Measurements from ENCODE around the gene UNCX.
A peak's percentile ranks its signal among the peaks of the same experiment; 100 is the strongest.

Gene UNCX

DNA sequence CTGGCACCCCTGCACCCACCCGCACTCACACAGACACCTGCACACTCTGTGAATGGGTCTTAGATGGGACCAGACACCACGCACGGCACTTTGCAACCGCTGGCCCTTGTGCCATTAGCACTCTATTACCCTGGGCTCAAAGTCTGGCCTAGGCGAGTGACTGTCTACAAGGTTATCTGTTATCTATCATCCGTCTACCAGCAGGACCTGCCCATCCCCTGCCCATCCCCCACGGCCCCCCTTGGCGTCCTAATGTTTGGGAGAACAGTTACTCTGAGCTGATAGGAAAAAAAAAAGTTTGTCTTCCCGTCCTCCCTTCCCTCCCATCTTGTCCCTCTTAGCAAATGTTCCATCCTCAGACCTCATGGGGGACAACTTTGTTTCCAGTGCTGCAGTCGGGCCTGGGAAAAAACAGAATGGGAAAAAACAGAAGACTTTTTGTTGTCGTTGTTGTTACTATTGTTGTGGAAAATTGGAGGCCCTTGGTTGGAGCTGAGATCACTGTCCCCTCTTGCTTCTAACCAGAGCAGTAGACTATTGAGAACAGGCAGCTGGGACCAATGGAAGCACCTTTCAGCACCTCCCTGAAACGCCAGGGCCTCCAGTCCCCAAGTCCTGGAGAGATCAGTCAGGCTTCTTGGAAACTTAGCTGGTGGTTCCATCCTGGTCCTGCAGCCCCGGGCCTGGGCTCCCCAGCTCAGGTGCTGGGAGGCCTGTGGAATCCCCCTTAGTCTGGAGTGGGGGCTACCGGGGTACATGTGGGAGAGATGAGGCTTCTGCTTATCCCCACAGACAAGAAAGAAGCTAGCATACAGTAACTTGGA, 12.2 kb downstream of the UNCX start:
- DNase-seq = no peak

DNA sequence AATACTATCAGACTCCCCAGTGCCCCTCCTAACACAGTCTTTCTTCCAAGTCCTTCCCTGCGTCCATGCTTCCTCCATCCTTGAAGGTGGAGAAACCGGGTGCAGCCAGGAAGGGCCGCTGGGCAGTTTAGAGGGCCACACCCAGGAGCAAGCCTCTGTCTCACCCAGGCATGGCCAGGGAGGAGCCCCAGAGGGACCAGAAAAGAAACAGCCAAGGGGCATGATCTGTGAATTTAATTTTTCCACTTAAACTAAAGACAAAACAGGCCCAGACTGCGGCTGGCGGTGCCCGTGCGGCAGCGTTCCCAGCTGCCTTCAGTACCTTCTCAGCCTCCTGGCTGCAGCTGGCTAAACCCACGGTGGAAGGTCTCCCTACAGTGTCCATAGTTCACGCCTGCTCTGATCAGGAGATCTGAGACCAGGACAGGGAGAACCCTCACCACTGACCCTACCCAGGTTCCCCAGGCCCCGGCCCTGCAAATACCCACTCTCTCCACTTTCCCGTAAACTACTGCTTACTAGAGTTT, 12.9 kb downstream of the UNCX start:
- DNase-seq = no peak

DNA sequence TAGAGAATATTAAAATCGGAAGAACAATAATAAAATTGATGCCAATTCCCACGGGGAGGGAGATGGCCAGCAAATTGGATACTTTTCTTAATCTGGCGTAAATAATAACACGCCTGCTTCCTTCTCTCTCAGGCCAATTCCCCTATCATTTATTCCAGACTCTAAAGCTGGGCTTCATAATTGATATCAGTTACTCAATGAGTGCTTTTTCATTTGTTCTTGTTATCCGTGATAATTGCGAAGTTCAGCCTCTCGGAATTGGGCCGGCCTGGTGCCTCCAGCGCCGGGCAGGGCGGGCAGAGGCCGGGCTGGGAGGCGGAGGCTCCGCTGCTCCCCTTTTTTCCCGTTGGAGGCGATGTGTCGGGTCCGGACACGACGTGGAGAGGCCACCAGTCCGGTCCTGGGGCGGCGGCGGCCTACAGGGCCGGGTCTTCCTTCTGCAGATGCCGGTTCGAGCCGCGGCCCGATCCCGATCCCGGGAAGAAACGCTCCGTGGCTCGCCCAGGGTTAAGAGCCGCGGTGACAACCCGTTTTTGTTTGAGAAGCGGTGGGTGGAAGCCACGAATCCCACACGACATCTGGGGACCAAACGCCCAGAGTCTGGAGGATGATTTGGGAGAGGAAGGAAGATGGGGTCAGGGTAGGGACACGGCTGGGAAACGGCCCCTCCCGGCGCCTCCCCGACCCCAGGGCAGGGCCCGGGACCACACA, 13.6 kb downstream of the UNCX start:
- DNase-seq = no peak

DNA sequence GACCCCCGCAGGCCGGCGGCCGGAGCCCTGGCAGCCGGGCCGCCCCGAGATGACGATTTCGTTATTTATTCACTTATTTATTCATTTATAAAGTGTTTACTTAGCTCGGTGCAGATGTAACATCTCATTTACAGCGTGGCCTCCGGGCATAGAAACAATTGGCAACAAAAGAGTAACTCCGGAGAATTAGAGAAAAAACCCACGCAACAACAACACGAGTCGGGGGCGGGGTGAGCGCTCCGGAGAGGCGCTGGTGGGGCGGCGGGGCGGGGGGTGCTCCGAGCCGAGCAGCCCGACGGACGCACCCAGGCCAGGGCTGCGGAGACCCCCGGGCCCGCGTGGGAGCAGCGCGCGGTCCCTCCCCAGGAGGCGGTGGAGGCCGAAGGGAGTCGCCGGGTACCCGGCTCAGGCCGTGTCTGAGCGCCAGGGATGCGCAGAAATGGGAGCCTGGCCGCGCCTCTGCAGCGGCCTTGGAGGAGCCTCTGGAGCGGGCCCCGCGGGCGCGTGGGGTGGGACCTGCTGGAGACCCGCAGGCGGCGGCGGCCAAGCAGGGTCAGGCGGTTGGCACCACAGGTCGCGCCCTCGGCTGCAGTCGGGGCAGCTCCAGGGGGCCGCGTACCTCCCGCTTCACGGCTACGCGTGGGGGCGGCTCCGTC, 14.3 kb downstream of the UNCX start:
- no peak for DNase-seq

DNA sequence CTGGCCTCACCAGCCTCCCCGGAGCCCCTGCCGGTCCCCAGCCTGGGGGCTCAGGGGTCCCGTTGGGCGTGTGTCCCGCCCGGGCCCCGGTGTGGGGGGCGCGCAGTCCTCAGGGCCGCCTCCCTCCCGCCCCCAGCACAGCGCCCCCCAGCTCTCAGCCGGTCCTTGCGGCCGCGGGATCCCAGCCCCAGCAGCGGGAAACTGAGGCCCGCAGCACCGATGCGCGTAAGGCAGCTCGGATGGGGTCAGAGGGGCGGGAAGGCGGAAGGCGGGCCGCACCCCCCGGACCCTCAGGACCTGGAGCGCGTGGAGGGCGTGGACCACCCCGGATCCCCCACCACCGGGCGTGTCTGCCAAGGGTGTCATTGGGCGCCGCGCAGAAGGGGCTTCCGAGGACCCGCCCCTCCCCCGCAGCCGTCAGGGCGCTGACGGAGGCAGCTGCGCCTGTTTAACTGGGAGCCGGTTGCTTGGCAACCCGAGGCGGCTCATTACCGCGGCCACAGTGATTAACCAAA, 14.9 kb downstream of the UNCX start:
- DNase-seq = no peak

DNA sequence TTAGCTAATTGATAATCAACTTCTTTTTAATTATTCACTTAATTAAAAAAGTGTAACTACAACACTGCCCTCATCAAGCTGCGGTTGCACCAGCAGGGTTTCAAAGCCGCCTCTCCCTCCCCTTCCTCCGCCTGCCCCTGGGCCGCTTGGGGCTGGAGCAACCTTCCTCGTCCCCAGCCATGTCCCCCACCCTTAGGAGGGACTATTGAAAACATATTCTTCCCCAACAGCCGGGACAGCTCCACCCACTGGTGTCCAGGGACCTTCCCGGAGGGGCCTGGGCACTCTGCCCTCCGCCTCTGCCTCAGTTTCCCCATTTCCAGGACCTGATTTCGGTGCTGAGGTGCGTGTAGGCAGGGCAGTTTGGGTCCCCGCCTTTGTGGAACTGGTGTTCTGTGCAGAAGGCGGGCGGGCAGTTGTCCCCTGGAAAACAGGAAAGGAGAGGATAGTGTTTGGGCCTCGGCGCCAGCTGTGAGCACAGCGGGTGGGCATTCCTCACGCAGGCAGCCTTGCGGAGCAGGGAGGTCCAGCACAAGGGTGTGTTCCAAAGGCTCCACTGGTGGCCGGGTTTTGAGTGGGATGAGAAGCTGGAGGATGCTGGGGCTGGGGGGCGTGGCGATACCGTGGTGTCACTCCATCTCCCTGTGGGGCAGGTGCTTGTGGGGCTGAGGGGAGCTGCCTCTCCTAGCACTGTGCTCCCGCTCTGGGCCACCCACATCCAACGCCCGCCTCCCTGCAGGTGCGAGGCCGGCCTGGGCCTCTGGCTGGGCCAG, 15.7 kb downstream of the UNCX start:
- DNase-seq = no peak

DNA sequence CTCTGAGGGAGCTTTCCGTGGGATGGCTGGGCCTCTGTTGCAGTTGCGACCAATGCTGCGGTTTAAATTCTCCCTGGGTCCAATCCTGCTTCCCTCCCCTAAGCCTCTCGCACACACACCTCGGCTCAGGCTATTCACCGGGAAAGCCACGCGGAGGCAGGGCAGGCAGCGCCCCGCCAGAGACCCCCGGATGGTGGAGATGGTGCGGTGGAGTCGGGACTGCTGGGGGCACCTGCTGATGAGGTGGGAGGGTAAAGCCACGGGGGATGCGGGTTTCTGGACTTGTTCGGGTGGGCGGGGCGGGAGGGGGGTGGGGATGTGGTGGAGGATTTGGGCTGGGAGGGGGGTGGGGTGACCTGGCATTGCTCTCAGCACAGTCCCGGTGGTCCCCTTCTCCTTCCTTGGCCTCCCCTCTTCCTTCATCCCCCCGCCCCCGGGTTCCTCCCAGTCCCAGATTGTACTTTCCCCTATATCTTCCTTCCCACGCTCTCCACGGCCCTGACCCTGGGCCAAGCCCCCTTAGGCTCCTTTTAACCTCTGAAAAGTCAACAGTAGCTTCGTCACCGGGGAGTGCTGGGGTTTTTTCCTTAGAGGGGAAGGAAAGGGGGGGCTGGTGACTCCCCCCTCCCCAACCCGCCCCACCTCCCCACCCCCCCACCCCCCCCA, 16.4 kb downstream of the UNCX start:
- DNase-seq = no peak

DNA sequence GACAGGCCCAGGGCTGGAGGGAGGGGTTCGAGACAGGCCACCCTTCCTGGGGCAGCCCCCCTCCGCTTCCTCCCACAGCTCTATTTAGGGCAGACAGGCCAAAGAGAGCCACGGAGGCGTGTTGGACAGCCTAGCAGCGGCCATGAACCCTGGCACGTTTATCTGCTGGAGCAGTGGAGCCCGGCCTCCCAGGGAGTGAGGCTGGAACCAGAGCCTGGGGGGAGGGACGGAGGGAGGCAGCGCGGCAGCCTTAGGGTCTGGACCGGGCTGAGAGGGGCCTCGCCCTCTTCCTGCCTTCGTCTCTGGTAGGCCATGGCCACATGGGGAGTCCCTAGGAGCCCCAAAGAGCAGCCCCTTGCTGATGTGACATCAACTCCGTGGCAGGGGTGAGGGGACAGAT, 17.1 kb downstream of the UNCX start:
- no peak for DNase-seq

DNA sequence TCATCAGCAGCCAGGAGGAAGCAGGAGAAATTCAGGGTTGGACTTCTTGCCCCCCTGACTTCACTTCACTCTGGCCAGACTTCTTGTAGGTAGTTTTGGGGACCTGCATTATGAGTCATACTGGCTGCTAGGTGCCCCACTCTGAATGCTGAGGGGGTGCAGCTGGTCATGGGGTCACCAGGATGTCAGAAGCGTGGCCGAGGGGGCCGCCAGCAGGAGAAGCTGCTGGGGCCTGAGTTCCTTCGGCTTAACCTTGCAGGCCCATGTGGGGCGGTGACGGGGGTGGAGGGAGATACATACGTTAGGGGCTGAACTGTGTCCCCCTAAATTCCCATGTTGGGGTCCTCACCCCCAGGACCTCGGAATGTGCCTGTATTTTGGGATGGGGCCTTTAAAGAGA, 18.2 kb downstream of the UNCX start:
- no peak for DNase-seq

DNA sequence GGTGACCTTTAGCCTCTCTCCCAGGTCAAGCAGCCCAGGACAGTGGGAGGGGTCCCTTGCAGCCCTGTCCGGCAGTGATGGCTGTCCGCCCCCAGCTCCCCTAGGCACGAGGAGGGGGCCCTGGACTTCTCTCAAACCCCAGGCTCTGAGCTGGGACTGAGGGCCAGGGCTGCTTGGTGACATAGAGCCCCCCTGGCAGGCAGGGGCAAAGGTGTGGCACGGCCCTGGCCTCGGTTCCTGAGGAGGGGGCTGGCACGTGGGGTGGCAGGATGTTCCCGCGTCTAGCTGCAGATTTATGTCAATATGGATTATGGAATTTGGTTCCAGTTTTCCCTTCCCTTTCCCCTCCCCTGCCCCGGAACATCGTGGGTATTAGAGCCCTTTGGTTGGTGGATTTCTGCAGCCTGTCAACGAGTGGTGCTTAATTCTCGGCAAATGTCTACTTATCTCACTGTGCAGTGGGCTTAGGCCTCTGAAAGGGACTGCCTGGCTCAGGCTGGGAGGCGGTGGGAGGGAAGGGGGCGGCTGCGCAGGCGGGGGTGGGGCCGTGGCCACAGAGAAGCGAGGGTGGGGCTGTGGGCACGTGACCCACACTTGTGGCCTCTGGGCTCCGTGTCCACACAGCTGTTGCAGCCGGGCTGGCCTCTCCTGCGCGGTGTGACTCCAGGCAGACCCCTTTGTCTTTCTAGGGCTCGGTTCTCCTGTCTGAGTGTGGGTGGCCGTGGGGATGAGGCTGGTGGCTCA, 19.3 kb downstream of the UNCX start:
- DNase-seq = peak; percentile 17

DNA sequence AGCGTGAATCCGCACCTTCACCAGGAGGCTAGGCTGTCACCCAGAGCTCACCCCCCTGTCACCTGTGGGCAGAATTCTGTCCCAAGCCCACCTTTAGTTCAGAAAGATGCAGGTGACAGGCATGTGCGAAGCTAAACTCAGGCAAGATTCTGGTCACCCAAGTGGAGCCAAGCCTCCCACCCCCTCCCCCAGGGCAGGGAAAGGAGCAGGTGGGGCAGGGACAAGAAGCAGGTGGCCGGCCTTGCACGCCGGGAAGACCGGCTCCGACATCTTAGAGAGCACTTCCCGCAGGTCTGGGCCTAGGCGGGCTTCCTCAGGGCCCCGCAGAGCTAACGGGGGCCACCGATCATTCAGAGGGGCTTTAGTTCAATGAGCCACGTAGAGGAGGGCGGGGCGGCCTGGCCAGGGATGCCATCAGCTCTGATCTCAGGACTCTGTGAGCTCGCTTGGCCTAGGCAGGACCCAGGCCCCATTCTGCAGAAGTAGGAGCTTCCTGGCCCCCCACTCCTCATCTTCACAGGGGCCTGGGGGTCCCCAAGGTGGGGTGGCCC, 19.9 kb downstream of the UNCX start:
- no peak for DNase-seq

DNA sequence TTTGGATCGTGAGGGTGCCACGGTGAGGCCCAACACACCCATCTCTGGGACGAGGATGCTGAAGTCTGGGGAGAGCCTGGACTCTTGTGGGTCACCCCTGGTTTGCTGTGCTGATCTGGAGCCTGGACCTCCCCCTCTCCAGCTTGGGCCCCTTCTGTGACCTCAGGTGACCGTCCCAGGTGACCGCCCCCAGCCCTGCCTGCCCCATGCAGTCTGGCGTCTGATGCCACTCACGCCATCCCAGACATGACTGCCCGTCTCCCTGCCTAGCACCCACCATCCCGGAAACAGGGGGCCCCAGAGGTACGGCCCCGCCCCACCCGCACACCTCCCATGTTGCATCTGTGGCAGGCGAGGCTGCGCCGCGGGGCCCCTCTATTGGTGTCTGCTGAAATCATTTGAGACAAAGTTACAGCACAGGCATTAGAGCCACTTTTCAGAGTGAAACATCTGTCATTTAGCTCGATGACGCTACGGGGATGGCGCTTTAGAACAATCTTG, 21.1 kb downstream of the UNCX start:
- DNase-seq = no peak

DNA sequence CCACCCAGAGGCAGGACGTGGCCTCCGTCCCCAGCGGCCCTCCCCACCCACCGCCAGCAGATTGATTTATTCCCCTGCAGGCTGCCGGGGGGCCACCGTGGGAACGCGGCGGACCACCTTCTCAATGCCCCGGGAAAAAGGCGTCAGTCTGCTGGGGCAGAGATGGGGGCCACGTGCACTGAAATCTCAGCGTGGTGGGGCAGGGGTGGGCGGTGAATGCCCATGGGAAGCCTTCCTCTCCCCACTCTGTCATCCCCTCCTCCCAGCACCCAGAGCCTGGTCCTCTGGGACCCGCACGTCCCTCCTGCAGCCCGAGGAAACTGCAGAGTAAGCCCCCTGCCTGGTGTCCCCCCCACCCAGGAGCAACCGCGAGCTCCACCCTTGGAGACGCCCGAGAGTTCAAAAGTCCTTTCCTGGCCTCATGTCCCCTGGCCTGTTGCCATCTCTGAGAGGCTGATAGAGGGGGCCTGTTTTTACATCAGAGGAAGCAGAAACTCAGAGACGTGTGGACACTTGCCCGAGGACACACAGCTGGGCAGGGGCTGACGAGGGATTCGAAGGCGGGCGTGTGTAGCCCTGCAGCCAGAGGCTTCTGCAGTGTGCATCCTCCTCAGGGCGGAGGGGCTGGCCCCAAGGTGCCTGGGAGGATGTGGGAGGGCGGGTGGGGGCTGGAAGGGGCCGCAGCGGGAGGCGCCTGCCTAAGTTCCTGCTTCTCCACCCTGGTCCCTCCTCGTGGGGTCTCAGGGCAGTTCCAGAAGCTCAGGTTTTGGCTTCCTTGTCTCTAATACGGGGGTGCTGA, 21.8 kb downstream of the UNCX start:
- DNase-seq = no peak

DNA sequence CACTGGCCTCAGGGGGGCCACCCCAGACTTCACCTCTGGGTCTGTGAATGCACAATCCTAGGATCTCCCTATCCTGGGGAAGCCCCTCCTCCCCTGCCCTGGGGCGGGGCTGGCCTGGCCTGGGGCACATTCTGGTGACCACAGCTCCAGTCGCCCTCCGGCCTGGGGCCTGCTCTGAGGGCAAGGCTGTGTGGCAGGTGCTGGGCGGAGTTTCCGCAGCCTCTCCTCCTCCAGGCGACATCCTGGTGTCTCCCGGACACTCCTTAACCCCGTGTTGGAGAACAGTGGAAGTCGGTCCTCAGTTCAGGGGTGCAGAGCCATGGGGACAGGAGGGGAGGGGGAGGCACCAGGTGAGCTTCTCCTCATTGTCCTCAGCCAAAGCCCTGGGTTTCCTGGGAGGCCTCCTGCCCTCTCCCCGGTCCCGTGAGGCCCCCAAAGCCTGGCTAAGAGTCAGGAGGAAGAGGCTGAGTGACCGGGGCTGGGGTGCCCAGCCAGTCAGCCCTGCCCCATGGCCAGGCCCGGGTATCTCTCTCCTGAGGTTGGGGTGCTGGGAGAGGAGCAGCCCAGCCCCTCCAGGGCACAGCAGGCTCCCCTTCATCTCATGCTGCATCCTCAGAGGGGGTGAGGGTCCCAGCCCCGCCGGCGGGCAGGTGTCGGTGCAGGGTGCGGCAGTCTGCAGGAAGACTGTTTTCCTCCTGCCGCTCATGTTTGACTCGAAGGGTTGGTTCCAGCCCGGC, 22.6 kb downstream of the UNCX start:
- DNase-seq = no peak

DNA sequence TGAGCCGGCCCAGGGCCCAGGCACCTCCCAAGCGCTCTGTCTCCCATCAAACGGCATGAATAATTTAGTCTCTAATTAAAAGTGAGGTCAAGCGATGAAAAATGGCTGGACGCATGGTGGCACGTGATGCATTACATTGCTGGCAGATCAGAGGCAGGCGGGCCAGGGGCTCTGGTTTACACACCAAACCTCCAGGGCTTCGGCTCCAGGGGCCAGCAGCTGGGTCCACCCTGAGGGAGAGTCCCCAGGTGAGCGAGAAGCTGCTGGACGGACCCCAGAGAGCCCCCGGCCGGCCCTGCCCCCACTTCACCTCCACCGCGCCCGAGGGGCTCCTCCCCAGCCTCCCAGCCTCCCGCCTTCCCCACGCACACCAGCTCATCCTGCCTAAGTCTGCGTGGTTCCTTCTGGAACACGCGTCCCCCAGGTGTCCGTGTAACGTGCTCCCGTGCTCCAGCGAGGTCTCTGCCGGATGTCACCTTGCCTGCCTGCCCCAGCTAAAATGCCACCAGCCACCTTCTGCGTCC, 23.2 kb downstream of the UNCX start:
- no peak for DNase-seq

DNA sequence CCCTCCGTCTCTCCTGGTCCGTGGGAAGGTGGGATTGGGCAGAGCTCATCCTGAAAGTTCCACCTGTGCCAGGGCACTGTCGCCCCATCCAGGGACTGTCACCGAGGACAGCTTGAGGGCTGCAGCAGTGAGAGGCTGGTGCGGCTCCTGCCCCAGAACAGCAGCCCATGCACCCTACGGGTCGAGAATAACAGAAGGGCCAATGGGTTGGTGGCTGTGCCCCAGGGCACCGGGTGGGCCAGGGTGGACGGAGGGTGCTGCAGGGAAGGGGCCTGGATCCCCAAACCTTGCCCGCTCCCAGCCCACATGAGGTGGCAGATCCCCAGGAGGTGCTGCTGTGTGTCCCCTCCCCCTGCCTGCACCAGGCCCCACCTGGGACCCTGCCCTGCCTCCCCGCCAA, 23.9 kb downstream of the UNCX start:
- no peak for DNase-seq

DNA sequence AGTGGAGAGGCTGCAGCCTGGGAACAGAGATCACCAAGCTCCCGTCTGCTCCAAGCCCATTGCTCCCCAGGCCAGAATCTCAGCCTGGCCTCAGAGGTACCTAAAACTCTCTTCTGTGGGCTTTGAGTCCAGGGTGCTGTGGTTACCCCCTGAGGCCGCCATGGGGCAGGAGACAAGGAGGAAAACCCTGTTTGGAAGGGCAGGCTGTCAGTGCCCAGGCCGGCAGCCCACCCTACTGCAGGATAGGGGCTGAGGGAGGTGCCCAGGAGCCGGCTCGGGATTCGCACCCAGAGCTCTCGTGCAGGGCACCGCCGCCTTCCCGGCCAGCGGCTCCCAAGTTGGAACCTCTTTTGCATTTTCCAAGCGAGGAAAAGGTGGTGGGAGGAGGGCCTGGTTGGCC, 24.5 kb downstream of the UNCX start:
- no peak for DNase-seq

DNA sequence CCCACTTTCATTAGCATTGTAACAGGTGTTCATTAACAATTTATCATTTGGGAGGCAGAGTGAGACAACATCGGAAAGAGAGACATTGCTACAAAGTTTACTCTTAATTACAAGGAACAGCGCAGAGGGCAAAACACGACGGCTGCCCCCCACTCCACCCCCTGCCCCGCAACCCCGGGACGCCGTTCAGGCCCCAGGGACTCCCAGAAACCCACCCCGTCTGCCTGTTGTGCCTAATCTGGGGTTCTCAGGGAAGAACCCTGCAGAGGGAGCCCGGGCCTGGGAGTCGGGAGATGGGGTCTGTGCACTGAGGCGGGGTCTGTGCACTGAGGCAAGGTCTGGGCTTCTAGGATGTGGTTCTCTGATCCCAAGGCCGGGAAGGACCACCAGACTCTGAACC, 25.2 kb downstream of the UNCX start:
- DNase-seq = no peak

DNA sequence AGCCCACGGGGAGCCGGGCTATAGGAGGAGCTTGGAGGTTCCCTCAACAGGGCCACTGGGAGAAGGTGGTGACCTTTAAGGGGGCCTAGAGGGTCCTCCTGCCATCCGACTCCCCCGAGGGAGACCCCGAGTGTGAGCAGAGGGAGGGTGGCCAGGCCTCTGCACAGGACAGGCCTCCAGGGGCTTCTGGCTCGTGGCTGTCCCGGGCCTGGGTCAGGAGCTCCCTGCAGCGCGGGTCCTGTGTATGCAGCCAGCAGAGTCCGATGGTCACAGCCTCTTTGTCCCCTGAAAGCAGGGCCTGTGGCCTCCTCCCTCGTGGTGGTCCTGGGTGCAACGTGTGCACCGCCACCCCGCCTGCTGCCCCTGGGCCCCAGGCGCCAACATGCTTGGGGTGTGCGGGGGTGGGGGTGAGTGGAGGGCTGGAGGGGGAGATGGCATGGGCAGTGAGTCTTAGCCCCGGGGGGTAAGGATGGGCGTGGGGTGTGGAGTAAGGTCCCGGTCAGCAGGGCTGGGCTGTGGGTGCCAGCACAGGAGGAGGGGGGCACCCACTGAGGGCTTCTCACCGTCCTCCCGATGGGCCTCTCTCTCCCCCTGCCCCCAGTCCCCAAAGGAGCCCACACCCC, 27.1 kb downstream of the UNCX start:
- no peak for DNase-seq
